OCI-LY7 (cell line): ENCODE results near the gene MACROD2. TPM values are rescaled to one million over a fixed set of nuclear protein-coding genes. Genes with fewer than 3 reads are reported as not detected.

Source experiments
- BruUV-seq: library from RNA; stranded (reverse); fragments of 400-500 nt; replicated peaks from 2 replicates; lab custom pipeline; 2021; lab: Mats Ljungman, UMichigan
- CTCF ChIA-PET: fragments of 300-600 bp; sonication (Branson Sonifier 250); formaldehyde crosslinking; loops from one replicate; lab custom pipeline; 2022; ENCODE audit warnings: antibody characterized with exemption; ENCODE audit not compliant: unreplicated experiment; lab: Charles Lee
- POLR2A ChIA-PET: fragments of 300-600 bp; sonication (Branson Sonifier 250); formaldehyde crosslinking; loops from one replicate; lab custom pipeline; 2022; ENCODE audit warnings: antibody characterized with exemption; lab: Charles Lee
- DNase-seq: peaks from one replicate; pipeline ENCODE4 v3.0.0-alpha.2; 2015; ENCODE audit warnings: low spot score
- H2AFZ ChIP-seq: fragments of 200-600 bp; sonication (generic), shearing (Covaris generic); 2 replicates; pipeline ENCODE4 v1.6.1; 2014; ENCODE audit warnings: mild to moderate bottlenecking, antibody characterized with exemption, low read length, moderate library complexity
- H3K27ac ChIP-seq: fragments of 200-600 bp; sonication (generic); 2 replicates; pipeline ENCODE4 v1.5.1; 2014; ENCODE audit warnings: mixed run types, low read depth, mild to moderate bottlenecking, moderate library complexity, low read length, inconsistent platforms; ENCODE audit not compliant: poor library complexity, severe bottlenecking
- H3K36me3 ChIP-seq: fragments of 200-600 bp; sonication (generic); 2 replicates; pipeline ENCODE4 v1.6.1; 2014; ENCODE audit warnings: mild to moderate bottlenecking, antibody characterized with exemption, low read length, moderate library complexity, mixed read lengths; ENCODE audit not compliant: insufficient read depth
- H3K4me1 ChIP-seq: fragments of 200-600 bp; sonication (generic); 2 replicates; pipeline ENCODE4 v1.5.1; 2014; ENCODE audit warnings: mild to moderate bottlenecking, low read length; ENCODE audit not compliant: insufficient read depth, poor library complexity, severe bottlenecking
- H3K4me2 ChIP-seq: fragments of 200-600 bp; sonication (generic); 2 replicates; pipeline ENCODE4 v1.6.1; 2014; ENCODE audit warnings: mild to moderate bottlenecking, low read length
- H3K4me3 ChIP-seq: fragments of 200-600 bp; sonication (generic); 2 replicates; pipeline ENCODE4 v1.5.1; 2014; ENCODE audit warnings: mild to moderate bottlenecking, low read depth, low read length; ENCODE audit not compliant: poor library complexity, severe bottlenecking
- H3K79me2 ChIP-seq: fragments of 200-600 bp; sonication (generic); 2 replicates; pipeline ENCODE4 v1.6.1; 2016; ENCODE audit warnings: low read depth, mild to moderate bottlenecking, low read length, moderate library complexity, mixed read lengths; ENCODE audit not compliant: insufficient read depth
- H3K9me2 ChIP-seq: fragments of 200-600 bp; sonication (generic); 2 replicates; pipeline ENCODE4 v1.6.1; 2016; ENCODE audit warnings: mild to moderate bottlenecking, low read length, mixed read lengths; ENCODE audit not compliant: insufficient read depth
- H3K9me3 ChIP-seq: fragments of 200-600 bp; sonication (generic); 2 replicates; pipeline ENCODE4 v1.6.1; 2014; ENCODE audit warnings: mild to moderate bottlenecking, mixed run types, low read length, mixed read lengths
- H4K20me1 ChIP-seq: fragments of 200-600 bp; sonication (generic); 2 replicates; pipeline ENCODE4 v1.6.1; 2014; ENCODE audit warnings: mild to moderate bottlenecking, antibody characterized with exemption, low read length, moderate library complexity, mixed read lengths; ENCODE audit not compliant: insufficient read depth
- EZH2phosphoT487 ChIP-seq: fragments of 200-600 bp; sonication (generic); IDR thresholded peaks from 2 replicates; pipeline ENCODE4 v1.6.1; 2018; ENCODE audit warnings: low read depth, borderline replicate concordance, mild to moderate bottlenecking, mixed run types, antibody characterized with exemption, low read length, moderate library complexity, mixed read lengths
- intact Hi-C: fragments of 100-400 bp; cut with micrococcal nuclease; formaldehyde crosslinking; loops from one replicate; pipeline ENCODE4 v1.10.0; 2022; ENCODE audit not compliant: unreplicated experiment
- total RNA-seq, 2 experiments: library from RNA; depleted of rRNA in 1 of 2; stranded (reverse); fragments of >200 nt in 1 of 2; shearing (Covaris generic) in 1 of 2; gene quantifications; 2 replicates each; pipeline ENCODE4 v1.2.3, GENCODE V29; 2014 to 2022
- TF ChIP-seq, protein P1 (sequence below): fragments of 200-600 bp; sonication (generic); conservative IDR thresholded peaks from 2 replicates; pipeline ENCODE4 v1.5.1; 2014; ENCODE audit warnings: mild to moderate bottlenecking, antibody characterized with exemption, low read length, moderate library complexity, mixed read lengths

The MACROD2 gene
- total RNA-seq, 2 experiments from 2014 or later = 0.09 to 4.5 TPM

GRCh38 chr20:15940127-15940526 is 1944.8 kb downstream of the MACROD2 start:
- TF ChIP-seq EZH2phosphoT487 = no peak
- TF ChIP-seq, protein P1, sequence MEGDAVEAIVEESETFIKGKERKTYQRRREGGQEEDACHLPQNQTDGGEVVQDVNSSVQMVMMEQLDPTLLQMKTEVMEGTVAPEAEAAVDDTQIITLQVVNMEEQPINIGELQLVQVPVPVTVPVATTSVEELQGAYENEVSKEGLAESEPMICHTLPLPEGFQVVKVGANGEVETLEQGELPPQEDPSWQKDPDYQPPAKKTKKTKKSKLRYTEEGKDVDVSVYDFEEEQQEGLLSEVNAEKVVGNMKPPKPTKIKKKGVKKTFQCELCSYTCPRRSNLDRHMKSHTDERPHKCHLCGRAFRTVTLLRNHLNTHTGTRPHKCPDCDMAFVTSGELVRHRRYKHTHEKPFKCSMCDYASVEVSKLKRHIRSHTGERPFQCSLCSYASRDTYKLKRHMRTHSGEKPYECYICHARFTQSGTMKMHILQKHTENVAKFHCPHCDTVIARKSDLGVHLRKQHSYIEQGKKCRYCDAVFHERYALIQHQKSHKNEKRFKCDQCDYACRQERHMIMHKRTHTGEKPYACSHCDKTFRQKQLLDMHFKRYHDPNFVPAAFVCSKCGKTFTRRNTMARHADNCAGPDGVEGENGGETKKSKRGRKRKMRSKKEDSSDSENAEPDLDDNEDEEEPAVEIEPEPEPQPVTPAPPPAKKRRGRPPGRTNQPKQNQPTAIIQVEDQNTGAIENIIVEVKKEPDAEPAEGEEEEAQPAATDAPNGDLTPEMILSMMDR = no peak
- Histone ChIP-seq H4K20me1 (no peaks in the 10 kb centered on the region), H3K4me1 (peaks cover 13% of the 10 kb centered on the region), H3K27ac (no peak overlapping the region), H3K4me3 (no peak overlapping the region), H3K9me2 (no peaks in the 10 kb centered on the region), H2AFZ (no peak overlapping the region), H3K9me3 (no peaks in the 10 kb centered on the region), H3K36me3 (no peaks in the 10 kb centered on the region), H3K4me2 (no peak overlapping the region), H3K79me2 (no peaks in the 10 kb centered on the region)
- BruUV-seq = no TSS peak
- DNase-seq = no peak
- intact Hi-C loops = loop anchor here (1.0 kb wide), 1 partner anchor 35 kb away; no protein-coding TSS in a partner anchor
- CTCF ChIA-PET = no interaction called here
- POLR2A ChIA-PET = no interaction called here

DNA sequence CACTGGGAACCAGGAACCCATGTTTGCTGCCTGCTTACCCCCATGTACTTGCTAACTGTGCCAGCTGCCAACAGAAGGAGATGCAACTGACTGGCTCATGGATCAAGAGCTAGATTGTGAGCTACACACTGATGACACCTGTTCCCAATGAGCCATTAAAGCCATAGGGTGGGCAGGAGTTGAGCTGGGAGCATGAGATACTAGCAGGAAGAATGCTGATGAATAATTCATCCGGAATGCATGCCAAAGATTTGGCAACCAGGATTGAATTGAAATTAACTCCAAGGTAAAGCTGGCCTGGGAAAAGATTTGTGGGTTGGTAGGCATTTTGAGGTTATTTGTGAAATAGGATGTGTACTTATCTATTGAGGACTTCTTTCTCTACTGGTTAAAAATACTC is 1946.8 kb downstream of the MACROD2 start:
- Histone ChIP-seq H4K20me1 (no peaks in the 10 kb centered on the region), H3K36me3 (no peaks in the 10 kb centered on the region), H3K9me3 (no peaks in the 10 kb centered on the region), H3K9me2 (no peaks in the 10 kb centered on the region), H3K27ac (no peak overlapping the region), H3K4me1 (peaks cover 6% of the 10 kb centered on the region), H3K79me2 (no peaks in the 10 kb centered on the region), H2AFZ (no peak overlapping the region), H3K4me2 (no peak overlapping the region), H3K4me3 (no peak overlapping the region)
- intact Hi-C loops = no loop called here
- no TSS peak for BruUV-seq
- no peak for DNase-seq
- TF ChIP-seq, protein P1 = no peak
- TF ChIP-seq EZH2phosphoT487 = no peak
- ChIA-PET CTCF (no interaction called here), POLR2A (interaction anchor here (0.7 kb wide), 2 partner anchors 10 to 14 kb away, joined by 3 read pairs; no protein-coding TSS in a partner anchor)

DNA sequence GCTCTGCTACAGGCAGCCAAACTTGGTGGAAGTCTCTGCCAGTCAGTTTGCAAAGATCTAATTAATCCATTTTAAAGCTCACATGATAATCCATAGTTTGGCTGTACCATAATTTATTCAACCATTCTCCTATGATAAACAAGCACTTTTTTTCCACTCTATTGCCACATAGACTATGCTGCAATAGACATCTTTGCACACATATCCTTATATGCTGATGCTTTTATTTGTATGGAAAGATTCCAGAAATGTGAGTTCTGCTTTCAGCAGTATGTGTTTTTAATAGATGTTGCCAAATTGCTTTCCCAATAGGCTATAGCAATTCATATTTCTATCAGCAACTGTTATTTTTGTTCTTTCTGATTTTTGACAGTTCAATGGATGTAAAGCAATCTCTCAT is 1950.0 kb downstream of the MACROD2 start:
- ChIA-PET CTCF (no interaction called here), POLR2A (no interaction called here)
- BruUV-seq = no TSS peak
- Histone ChIP-seq H3K4me3 (no peak overlapping the region), H3K9me3 (no peaks in the 10 kb centered on the region), H3K4me2 (no peak overlapping the region), H3K79me2 (no peaks in the 10 kb centered on the region), H3K27ac (no peak overlapping the region), H3K36me3 (no peaks in the 10 kb centered on the region), H4K20me1 (no peaks in the 10 kb centered on the region), H3K4me1 (no peaks in the 10 kb centered on the region), H3K9me2 (no peaks in the 10 kb centered on the region), H2AFZ (no peak overlapping the region)
- no peak for DNase-seq
- intact Hi-C loops = no loop called here
- no peak for TF ChIP-seq EZH2phosphoT487
- TF ChIP-seq, protein P1 = no peak
